HepG2 (cell line): ENCODE data around the gene MEF2A. TPM values are rescaled to one million over a fixed set of nuclear protein-coding genes. Genes with fewer than 3 reads are reported as not detected.

Experiments used
- ATAC-seq: fragments of 200-7000 bp; cut with Tn5 transposase; 3 replicates; pipeline ENCODE4 v1.9.1; 2020; ENCODE audit warnings: mild to moderate bottlenecking, moderate library complexity
- BruUV-seq: library from RNA; stranded (reverse); fragments of 400-500 nt; replicated peaks from 2 replicates; lab custom pipeline; 2021; lab: Mats Ljungman, UMichigan
- CTCF ChIA-PET: fragments of 300-600 bp; formaldehyde crosslinking; extraction: SDS; loops from one replicate; lab custom pipeline; 2021; ENCODE audit warnings: low total read pairs, inconsistent platforms, low intra/inter-chr PET ratio; lab: Yijun Ruan, JAX
- POLR2A ChIA-PET: fragments of 350-600 bp; sonication (Branson Sonifier 250); formaldehyde crosslinking; loops from one replicate; lab custom pipeline; 2020; ENCODE audit warnings: antibody characterized with exemption, inconsistent platforms; lab: Yijun Ruan, JAX
- DNase-seq: peaks from one replicate; pipeline ENCODE4 v3.0.0-alpha.2; 2015; ENCODE audit warnings: low spot score
- FAIRE-seq: peaks from 3 replicates; lab custom pipeline; 2011; peaks lifted over from hg19 to GRCh38; lab: Jason Lieb, UNC
- H2AFZ ChIP-seq: one replicate; pipeline ENCODE4 v1.6.1; 2011; ENCODE audit warnings: low read length, inconsistent platforms
- H3K27ac ChIP-seq: fragments of 300-600 bp; 3 replicates; pipeline ENCODE4 v1.8.0; 2011; ENCODE audit warnings: mixed run types, mild to moderate bottlenecking, mixed read lengths, low read length, inconsistent platforms; ENCODE audit not compliant: insufficient read depth; ENCODE audit errors: extremely low read length
- H3K27me3 ChIP-seq, 2 experiments: fragments of 200-600 bp in 1 of 2; 2 replicates in 1 of 2; 3 replicates in 1 of 2; pipeline versions ENCODE4 v1.6.0 to v1.8.0; 2011; ENCODE audit warnings: low read length in 2 of 2, mild to moderate bottlenecking in 2 of 2, moderate library complexity in 2 of 2, inconsistent platforms in 1 of 2; ENCODE audit not compliant: insufficient read depth in 2 of 2, control insufficient read depth in 1 of 2
- H3K36me3 ChIP-seq, 2 experiments: fragments of 200-600 bp in 1 of 2; replicated peaks in 1 of 2; 2 replicates in 1 of 2; 3 replicates in 1 of 2; pipeline versions ENCODE4 v1.5.1 to v1.8.0; 2011; ENCODE audit warnings: low read length in 2 of 2, inconsistent platforms in 1 of 2; ENCODE audit not compliant: insufficient read depth in 2 of 2, control insufficient read depth in 1 of 2
- H3K4me1 ChIP-seq: 2 replicates; pipeline ENCODE4 v1.5.1; 2012; ENCODE audit warnings: low read length, inconsistent platforms; ENCODE audit not compliant: insufficient read depth
- H3K4me2 ChIP-seq: 2 replicates; pipeline ENCODE4 v1.6.0; 2011; ENCODE audit warnings: low read depth, low read length, inconsistent platforms
- H3K4me3 ChIP-seq, 3 experiments: fragments of 200-600 bp in 1 of 3; sonication (generic), shearing (Covaris generic) in 1 of 3; replicated peaks in 1 of 3; 2 replicates each; pipeline ENCODE4 v1.5.1; 2011 to 2016; ENCODE audit warnings: low read length in 3 of 3, inconsistent platforms in 2 of 3, low read depth in 2 of 3, mild to moderate bottlenecking in 2 of 3, control low read depth in 1 of 3, mixed read lengths in 1 of 3; ENCODE audit not compliant: insufficient read depth in 1 of 3
- H3K79me2 ChIP-seq: one replicate; pipeline ENCODE4 v1.6.1; 2011; ENCODE audit warnings: low read length, inconsistent platforms; ENCODE audit not compliant: insufficient read depth
- H3K9ac ChIP-seq: 2 replicates; pipeline ENCODE4 v1.6.0; 2011; ENCODE audit warnings: mild to moderate bottlenecking, low read depth, low read length, inconsistent platforms; ENCODE audit not compliant: insufficient read depth
- H3K9me3 ChIP-seq: 2 replicates; pipeline ENCODE4 v1.5.1; 2012; ENCODE audit warnings: mild to moderate bottlenecking, low read length
- H4K20me1 ChIP-seq: 2 replicates; pipeline ENCODE4 v1.6.0; 2011; ENCODE audit warnings: inconsistent platforms, mild to moderate bottlenecking, low read length, moderate library complexity; ENCODE audit not compliant: insufficient read depth
- BHLHE40 ChIP-seq: IDR thresholded peaks from 2 replicates; pipeline ENCODE4 v1.6.1; 2011; ENCODE audit warnings: low read length, improper control_type of control experiment
- ELK4 ChIP-seq: sonication (generic); formaldehyde crosslinking; IDR thresholded peaks from 2 replicates; pipeline ENCODE4 v1.9.0; 2021; ENCODE audit warnings: missing genetic modification reagents, borderline replicate concordance
- IRF9 ChIP-seq: sonication (generic); formaldehyde crosslinking; IDR thresholded peaks from 2 replicates; pipeline ENCODE4 v1.8.0; 2022; ENCODE audit warnings: missing genetic modification reagents, mild to moderate bottlenecking, borderline replicate concordance
- MLLT10 ChIP-seq: sonication (generic); formaldehyde crosslinking; IDR thresholded peaks from 2 replicates; pipeline ENCODE4 v1.4.0; 2020; ENCODE audit warnings: missing genetic modification reagents
- NCOA2 ChIP-seq: sonication (generic); formaldehyde crosslinking; IDR thresholded peaks from 2 replicates; pipeline ENCODE4 v1.8.0; 2022; ENCODE audit warnings: inconsistent platforms
- PRMT3 ChIP-seq: sonication (generic); formaldehyde crosslinking; IDR thresholded peaks from 2 replicates; pipeline ENCODE4 v1.8.1; 2022; ENCODE audit warnings: low read depth, mild to moderate bottlenecking, moderate library complexity, missing genetic modification reagents, borderline replicate concordance
- SMC3 ChIP-seq: IDR thresholded peaks from 2 replicates; pipeline ENCODE4 v1.6.1; 2011; ENCODE audit warnings: low read length, improper control_type of control experiment
- SMYD3 ChIP-seq: sonication (generic); formaldehyde crosslinking; IDR thresholded peaks from 2 replicates; pipeline ENCODE4 v1.8.1; 2023; ENCODE audit warnings: mild to moderate bottlenecking, missing genetic modification reagents
- SNAPC2 ChIP-seq: sonication (generic); formaldehyde crosslinking; IDR thresholded peaks from 2 replicates; pipeline ENCODE4 v1.8.1; 2022; ENCODE audit warnings: mild to moderate bottlenecking, missing genetic modification reagents
- TGIF2 ChIP-seq: IDR thresholded peaks from 2 replicates; pipeline ENCODE4 v1.6.1; 2016; ENCODE audit warnings: control low read depth, missing compliant biosample characterization
- ZBTB8A ChIP-seq: sonication (generic); formaldehyde crosslinking; IDR thresholded peaks from 2 replicates; pipeline ENCODE4 v1.4.0; 2020; ENCODE audit warnings: mild to moderate bottlenecking, low read depth, missing genetic modification reagents, borderline replicate concordance
- ZFP90 ChIP-seq: sonication (generic); formaldehyde crosslinking; IDR thresholded peaks from 2 replicates; pipeline ENCODE4 v1.8.0; 2022; ENCODE audit warnings: missing genetic modification reagents, mild to moderate bottlenecking, inconsistent platforms, borderline replicate concordance
- ZNF136 ChIP-seq: sonication (generic); formaldehyde crosslinking; IDR thresholded peaks from 2 replicates; pipeline ENCODE4 v1.8.1; 2022; ENCODE audit warnings: low read depth, mild to moderate bottlenecking, moderate library complexity, missing genetic modification reagents
- ZNF20 ChIP-seq: sonication (generic); formaldehyde crosslinking; IDR thresholded peaks from 2 replicates; pipeline ENCODE4 v1.4.0; 2020; ENCODE audit warnings: mild to moderate bottlenecking, moderate library complexity, missing genetic modification reagents
- ZNF546 ChIP-seq: sonication (generic); formaldehyde crosslinking; conservative IDR thresholded peaks from 2 replicates; pipeline ENCODE4 v1.8.1; 2023; ENCODE audit warnings: mild to moderate bottlenecking, missing genetic modification reagents
- ZNF609 ChIP-seq: sonication (generic); formaldehyde crosslinking; IDR thresholded peaks from 2 replicates; pipeline ENCODE4 v1.4.0; 2020; ENCODE audit warnings: mild to moderate bottlenecking, missing genetic modification reagents, borderline replicate concordance
- ZNF629 ChIP-seq: sonication (generic); formaldehyde crosslinking; conservative IDR thresholded peaks from 2 replicates; pipeline ENCODE4 v1.5.0; 2020; ENCODE audit warnings: missing genetic modification reagents
- WGBS: methylation state at CpG from one replicate; pipeline ENCODE4 v1.1.6; 2017; ENCODE audit warnings: low lambda C conversion rate; 5-methylcytosine and 5-hydroxymethylcytosine counted together
- in situ Hi-C: cut with HindIII; loops from 2 replicates; pipeline ENCODE4 v1.10.0; 2017; ENCODE audit warnings: low pct_unique_long_range_greater_than_20kb; ENCODE audit not compliant: extremely low pct_ligation_motif_present
- intact Hi-C: fragments of 100-400 bp; cut with micrococcal nuclease; formaldehyde crosslinking; loops from one replicate; pipeline ENCODE4 v1.10.0; 2022; ENCODE audit not compliant: unreplicated experiment
- polyA plus RNA-seq, 8 experiments: library from polyadenylated mRNA; depleted of rRNA in 3 of 8; stranded (reverse) in 7 of 8; unstranded in 1 of 8; fragments of >200 nt; fragmentation: Illumina TruSeq in 4 of 8; extraction: Trizol in 4 of 8; gene quantifications; 2 replicates each; pipeline versions ENCODE4 v1.2.1 to v1.2.3, GENCODE V29; 2011 to 2016; ENCODE audit warnings: low read depth in 4 of 8, missing spikeins in 1 of 8, mixed read lengths in 1 of 8; ENCODE audit not compliant: insufficient read depth in 1 of 8
- total RNA-seq, 5 experiments: library from RNA; depleted of rRNA; stranded (reverse); fragments of >200 nt; fragmentation: Illumina TruSeq; extraction: Trizol; gene quantifications; 2 replicates each; pipeline ENCODE4 v1.2.3, GENCODE V29; 2016; ENCODE audit warnings: low read depth in 1 of 5
- TF ChIP-seq, protein P1 (sequence below): sonication (generic); formaldehyde crosslinking; IDR thresholded peaks from 2 replicates; pipeline ENCODE4 v1.5.1; 2020; ENCODE audit warnings: mild to moderate bottlenecking, missing genetic modification reagents, moderate library complexity

Gene MEF2A
- total and polyA plus RNA-seq, 2 of the 13 experiments (the other 11 are each of a cell fraction or from before 2014, with no cell fraction given) = 15.2 to 24.4 TPM

DNA sequence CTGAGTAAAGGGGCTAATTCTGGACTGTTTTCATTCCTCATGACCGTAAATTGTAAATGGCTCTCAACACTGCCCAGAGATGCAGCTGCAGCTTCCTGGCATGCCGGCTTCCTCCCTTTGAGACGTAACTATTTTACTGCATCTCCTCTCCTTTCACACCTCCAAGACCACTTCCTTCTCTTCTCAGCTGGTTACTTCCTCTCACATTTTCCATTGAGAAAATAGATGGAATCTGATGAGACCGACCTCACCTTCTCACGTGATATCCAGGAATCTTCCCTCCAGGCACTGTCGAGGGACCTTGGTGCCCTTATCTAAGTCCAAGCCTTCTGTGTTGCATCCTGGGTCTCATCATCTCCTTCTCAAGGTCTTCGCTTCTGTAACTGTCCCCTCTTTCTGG lies 154.7 kb downstream of the MEF2A start:
- DNase-seq (no peak), ATAC-seq (no peak), FAIRE-seq (no peak)
- H3K36me3 ChIP-seq = no peaks in the 10 kb centered on the region; a peak in 1 of 5 replicates
- in situ Hi-C loops = loop anchor here (25.0 kb wide), 1 partner anchor 308 kb away; no protein-coding TSS in a partner anchor
- H4K20me1 ChIP-seq = no peaks in the 10 kb centered on the region
- H3K4me1 ChIP-seq = peaks cover 15% of the 10 kb centered on the region
- no TSS peak for BruUV-seq
- no peaks in the 10 kb centered on the region for H3K27me3 ChIP-seq
- ChIA-PET POLR2A (no interaction called here), CTCF (no interaction called here)
- H2AFZ ChIP-seq = no peak overlapping the region
- no peaks in the 10 kb centered on the region for H3K9me3 ChIP-seq
- intact Hi-C loops = no loop called here
- no peak overlapping the region for H3K9ac ChIP-seq
- H3K79me2 ChIP-seq = no peaks in the 10 kb centered on the region
- H3K27ac ChIP-seq = no peak overlapping the region
- H3K4me2 ChIP-seq = no peak overlapping the region
- no peak overlapping the region for H3K4me3 ChIP-seq
- WGBS = 99% methylated on average over 7 of the region's 7 CpGs
- no peak for TF ChIP-seq ZNF629 (CRISPR knock-in tag)
- TF ChIP-seq ZNF20 (CRISPR knock-in tag) = no peak
- TF ChIP-seq ZNF609 = no peak
- no peak for TF ChIP-seq SMC3
- no peak for TF ChIP-seq ZFP90 (CRISPR knock-in tag)
- TF ChIP-seq BHLHE40 = no peak
- TF ChIP-seq PRMT3 (CRISPR knock-in tag) = no peak
- no peak for TF ChIP-seq SNAPC2 (CRISPR knock-in tag)
- TF ChIP-seq, protein P1, sequence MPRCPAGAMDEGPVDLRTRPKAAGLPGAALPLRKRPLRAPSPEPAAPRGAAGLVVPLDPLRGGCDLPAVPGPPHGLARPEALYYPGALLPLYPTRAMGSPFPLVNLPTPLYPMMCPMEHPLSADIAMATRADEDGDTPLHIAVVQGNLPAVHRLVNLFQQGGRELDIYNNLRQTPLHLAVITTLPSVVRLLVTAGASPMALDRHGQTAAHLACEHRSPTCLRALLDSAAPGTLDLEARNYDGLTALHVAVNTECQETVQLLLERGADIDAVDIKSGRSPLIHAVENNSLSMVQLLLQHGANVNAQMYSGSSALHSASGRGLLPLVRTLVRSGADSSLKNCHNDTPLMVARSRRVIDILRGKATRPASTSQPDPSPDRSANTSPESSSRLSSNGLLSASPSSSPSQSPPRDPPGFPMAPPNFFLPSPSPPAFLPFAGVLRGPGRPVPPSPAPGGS (CRISPR knock-in tag) = no peak
- TF ChIP-seq MLLT10 (CRISPR knock-in tag) = no peak
- no peak for TF ChIP-seq ZBTB8A (CRISPR knock-in tag)
- no peak for TF ChIP-seq SMYD3 (CRISPR knock-in tag)
- TF ChIP-seq ZNF136 (CRISPR knock-in tag) = no peak
- TF ChIP-seq TGIF2 (CRISPR knock-in tag) = no peak
- no peak for TF ChIP-seq IRF9 (CRISPR knock-in tag)
- no peak for TF ChIP-seq ELK4 (CRISPR knock-in tag)
- no peak for TF ChIP-seq ZNF546 (CRISPR knock-in tag)
- TF ChIP-seq NCOA2 = no peak
